ENCODE measurements around the gene ROGDI.

The ROGDI gene, protein sequence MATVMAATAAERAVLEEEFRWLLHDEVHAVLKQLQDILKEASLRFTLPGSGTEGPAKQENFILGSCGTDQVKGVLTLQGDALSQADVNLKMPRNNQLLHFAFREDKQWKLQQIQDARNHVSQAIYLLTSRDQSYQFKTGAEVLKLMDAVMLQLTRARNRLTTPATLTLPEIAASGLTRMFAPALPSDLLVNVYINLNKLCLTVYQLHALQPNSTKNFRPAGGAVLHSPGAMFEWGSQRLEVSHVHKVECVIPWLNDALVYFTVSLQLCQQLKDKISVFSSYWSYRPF

DNA sequence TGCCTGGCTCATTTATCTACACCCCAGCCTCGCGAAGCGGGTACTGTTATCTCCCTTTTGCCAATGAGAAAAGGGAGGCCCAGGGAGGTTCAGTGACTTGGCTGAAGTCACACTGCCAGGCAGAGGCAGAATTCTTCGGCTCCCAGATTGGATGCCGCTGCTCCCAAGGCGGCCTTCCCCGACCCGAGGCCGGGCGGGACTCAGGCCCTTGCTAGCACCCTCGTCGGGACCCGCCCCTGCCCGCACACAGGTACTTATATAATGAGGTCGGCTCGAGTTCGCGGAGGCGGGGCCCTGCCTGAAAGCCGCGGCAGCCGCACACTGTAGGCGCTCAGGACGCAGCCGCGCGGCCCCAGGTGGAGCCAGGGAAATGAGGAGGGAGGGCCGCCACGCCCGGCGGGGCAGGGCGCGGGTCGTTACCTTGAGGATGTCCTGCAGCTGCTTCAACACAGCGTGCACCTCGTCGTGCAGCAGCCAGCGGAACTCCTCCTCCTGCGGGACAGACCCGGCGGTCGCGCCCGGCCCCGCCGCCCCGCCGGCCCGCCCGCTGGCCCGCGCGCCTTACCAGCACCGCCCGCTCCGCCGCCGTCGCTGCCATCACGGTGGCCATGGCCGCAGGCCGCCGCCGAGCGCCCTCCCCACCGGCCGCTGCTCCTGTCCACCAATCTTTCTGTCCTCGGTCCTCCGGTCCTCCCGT lies at the start of gene ROGDI:
Gene ROGDI, minus strand, starts transcription at position 672 of the 697 bp plus-strand sequence. Its CDS starts 62 bp downstream, at position 610.
- DNase-seq (ENCODE audit: low spot score), result peak; percentile 62

DNA sequence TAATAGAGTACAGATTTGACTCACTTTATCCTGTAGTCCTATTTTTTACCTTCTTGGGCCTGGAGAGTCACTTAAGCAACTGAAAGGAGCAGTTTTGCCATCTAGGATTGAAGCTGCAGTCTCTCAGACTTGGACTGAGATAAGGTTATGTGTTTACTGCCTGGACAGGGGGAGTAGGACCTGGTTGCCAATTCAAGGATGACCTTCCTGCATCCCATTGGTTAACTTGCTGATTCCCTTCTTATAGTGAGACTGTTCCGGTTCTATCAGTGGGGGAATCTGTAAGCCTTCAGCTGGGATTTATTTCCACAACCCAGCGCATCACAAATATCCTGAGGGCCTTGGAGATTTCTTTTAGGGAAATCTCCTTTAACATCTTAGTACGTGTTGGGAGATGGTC lies 47.8 kb upstream of the ROGDI start:
- DNase-seq (ENCODE audit: low spot score), result no peak

DNA sequence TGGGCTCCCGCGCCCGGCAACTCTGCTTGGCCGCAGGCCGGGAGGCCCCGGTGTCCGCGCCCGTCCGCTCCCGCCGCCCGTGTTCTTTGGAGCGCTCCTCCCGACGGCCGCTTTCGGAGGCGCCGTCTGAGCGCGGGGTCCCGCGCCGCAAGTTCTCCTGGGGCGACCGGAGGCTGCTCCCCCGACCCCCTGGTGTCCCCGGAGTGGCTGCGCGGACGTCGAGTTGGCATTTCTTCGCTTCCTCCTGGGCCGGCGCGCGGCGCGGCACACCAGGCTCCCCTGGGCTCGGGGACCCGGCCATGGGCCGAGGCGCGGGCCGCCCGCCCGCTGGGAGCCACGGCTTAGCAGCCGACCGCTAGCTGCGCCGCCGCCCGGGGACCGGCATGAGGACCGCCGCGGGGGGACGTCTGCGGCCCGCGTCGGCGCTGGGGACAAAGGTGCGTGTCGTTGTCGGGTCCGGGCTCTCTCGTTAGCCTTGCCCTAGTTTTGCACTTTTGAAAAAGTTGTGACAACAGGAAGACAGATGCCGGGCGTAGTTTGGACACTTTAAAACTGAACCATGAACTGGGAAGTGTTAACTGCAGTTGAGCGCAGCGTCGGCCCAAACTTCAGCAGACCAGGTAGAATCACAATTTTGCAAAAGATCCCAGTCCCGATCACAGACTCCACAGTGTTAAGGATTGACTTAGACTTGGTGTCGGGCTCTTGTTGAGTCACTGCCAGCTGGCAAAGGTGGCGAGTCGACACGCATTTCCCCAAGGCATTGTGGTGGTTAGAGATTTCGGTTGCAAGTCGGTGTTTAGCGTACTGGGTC lies 45.5 kb upstream of the ROGDI start:
- peak; percentile 83 for DNase-seq (ENCODE audit: low spot score)

DNA sequence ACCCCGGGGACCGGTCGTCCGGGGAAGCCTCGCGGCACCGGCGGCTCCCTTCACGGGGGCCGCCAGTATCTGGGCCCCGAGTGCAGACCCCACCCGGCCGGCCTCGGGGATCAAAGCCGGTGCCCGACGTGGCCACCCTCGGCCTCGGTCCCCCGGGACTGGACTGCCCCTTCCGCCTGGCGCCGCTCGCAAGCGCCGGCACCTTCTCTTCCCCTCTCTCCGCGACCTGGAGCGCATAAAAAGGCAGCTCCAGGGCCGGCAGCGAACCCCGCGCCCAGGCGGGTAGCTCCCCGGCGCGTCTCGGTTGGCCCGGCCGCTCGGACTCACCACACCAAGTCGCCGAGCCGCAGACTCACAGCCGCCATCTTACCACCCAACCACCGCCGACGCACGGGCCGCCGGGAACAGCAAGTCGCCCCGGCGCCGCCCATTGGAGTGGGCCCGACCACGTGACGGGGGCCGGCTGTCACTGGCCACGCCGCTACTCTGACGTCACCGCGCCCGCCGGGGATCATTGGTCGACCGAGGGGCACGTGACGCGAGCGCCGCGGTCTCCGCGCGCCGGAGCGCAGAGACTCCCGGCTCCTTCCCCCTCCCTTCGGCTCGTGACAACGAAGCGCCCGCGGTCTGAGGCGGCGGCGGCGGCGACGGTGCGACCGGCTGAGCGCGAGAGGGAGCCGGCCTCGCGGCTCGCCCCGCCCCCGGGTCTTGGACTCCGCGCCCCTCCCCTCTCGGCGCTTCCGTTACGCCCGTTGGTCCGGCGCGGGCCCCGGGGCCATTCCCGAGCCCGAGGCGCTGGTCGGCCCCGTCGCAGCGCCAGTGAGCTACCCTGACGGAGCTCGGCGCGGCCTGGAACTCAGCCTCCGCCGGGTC lies 44.7 kb upstream of the ROGDI start, which contains the start of the genes GLYR1 and UBN1:
Gene GLYR1, minus strand, starts transcription at position 388 of the 873 bp plus-strand sequence. Its CDS starts 23 bp downstream, at position 365.
Gene UBN1, plus strand, starts transcription at position 581 of the 873 bp plus-strand sequence. CDS start 5,437 bp downstream, outside the sequence.
- DNase-seq (ENCODE audit: low spot score), result peak; percentile 96

DNA sequence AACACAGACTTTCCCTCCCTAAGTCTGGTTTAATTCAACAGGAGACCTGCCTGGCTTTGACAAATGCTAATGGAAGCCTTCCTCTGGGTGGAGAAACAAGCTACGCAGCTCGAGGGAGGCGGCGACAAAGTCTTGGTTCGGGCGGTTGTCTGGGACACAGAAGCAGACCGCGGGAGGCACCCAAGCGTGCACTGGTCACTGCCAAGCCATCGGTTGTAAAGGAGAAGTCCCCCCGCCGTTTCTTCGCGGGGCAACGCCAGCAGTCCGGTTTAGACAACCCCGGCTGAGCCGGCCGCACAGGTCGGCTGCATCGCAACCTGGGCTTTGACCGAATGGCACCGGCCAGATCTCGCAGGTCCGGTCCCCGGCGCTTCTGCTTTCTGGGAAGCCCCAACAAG lies 44.1 kb upstream of the ROGDI start:
- peak; percentile 63 for DNase-seq (ENCODE audit: low spot score)

DNA sequence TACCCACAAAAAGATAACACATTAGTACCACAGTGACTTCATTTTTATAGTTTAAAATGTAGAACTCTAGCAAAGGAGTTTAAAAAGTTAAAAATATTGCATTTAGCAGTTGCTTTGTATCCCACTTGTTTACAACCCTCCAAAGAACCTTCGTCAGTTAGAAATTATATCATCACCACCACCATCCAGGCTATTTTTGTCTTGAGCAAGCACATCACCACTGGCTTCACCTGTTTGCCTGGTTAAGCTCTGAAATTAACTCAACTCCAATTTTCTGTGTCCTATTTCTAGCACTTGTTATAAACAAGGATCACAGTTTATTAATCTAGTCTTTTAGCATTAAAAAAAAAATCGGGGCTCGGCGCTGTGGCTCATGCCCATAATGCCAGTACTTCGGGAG lies 38.6 kb upstream of the ROGDI start:
- DNase-seq (ENCODE audit: low spot score), result no peak

DNA sequence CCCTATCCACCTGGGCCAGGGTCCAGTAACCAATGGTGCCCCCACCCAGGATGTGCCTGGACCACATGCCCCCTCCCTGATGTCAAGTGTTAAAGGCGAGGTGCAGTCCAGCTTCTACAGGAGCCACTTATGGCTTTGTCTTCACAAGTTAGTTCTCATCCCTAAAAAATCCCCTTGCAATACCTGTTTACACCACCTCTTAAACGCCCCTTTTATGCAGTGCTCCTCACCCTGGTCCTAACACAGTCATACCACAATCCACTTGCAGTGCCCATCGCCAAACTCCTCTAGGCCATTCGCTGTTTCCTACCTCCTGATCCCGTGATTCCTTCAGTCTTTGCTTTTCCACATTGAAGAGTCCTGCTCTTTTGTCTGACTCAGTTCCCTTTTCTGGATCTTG lies 37.5 kb upstream of the ROGDI start:
- no peak for DNase-seq (ENCODE audit: low spot score)

DNA sequence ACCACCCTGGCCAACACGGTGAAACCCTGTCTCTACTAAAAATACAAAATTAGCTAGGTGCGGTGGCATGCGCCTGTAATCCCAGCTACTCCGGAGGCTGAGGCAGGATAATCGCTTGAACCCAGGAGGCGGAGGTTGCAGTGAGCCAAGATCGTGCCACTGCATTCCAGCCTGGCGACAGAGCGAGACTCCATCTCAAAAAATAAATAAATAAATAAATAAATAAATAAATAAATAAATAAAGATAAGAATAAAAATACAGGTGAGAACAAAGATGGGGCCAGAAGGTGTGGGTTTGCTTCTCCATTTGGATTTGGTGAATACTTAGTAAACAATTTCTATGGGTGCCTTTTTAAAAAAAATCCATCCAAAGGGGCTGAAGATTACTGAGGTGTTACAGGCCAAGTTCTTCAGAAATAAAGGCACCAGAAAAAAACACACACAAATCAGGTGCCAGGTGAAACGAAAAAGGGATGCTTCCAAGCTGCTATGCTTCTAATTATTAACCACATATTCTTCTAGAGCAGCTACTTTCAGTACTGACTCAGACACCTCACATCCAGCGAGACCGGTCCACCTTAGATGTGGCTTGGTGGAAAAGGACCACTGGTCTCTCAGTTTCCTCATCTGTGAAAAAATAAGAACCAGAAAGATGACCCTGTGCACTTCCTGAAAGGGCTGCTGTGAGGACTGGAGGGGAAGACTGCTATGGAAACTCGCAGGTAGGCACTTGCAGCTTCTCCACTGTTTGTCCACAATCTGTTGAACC lies 35.5 kb upstream of the ROGDI start:
- no peak for DNase-seq (ENCODE audit: low spot score)

DNA sequence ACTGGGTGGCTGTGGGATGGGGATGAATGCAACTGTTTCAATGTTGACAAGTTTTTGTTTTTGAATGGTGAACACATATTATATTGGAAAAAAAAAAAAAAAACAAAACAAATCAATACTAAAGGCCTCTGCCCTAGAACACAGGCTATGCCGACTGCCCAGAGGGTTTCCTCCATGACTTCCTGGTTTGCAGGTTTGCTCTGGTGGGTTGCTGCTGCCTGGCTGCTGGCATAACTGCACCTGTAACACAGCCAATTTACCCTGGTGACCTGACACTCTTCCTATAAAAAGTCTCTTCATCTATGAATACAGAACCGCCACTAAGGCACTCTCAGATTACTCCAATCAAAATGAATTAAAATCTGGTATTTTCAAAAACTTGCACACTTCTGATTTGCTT lies 34.3 kb upstream of the ROGDI start:
- DNase-seq (ENCODE audit: low spot score), result no peak

DNA sequence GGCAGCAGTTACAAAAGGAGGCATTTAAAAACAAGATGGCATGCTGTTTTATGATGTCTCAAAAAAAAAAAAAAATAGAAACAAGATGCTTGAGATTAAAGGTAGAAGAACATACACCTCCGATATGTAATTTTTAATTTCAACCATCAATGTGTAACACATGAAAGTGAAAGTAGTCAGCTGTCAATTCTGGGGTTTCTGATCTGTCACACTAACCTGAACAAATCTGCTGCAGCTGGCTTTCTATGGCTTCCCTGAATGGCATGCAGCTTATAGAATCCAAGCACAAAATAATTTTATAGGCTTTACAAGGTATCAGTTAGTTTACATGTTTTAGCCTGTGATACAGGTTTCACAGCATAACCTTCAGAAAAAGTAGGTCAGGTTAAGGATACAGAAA lies 31.2 kb upstream of the ROGDI start:
- DNase-seq (ENCODE audit: low spot score), result no peak

DNA sequence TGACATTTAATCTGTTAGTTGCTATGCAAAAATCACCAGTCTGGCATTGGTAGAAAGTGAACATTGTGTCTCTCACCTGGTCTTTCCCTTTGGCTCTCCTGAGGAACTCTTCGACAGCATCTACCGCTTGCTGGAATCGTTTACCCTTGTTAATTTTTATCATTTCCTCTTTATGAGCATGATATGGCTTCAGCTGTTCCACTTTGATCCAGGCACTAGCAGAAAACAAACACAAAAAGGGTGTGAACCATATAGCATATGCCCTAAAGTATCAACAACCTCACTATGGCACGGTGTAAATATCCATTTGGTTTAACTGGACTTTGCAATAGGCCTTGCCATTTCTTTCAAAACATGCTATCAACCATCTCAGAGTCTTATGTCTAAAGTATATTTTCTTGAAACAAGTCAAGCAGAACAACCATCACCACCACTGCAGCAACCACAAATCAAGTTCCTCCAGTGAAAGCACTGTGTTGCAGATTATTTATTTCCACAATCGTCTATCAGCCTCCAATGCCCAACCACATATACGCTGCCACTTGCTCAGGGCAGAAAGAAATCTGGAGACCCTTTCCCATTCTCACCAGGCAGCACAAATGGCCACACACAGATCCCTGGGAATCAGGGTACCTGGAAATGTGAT lies 30.4 kb upstream of the ROGDI start:
- no peak for DNase-seq (ENCODE audit: low spot score)

DNA sequence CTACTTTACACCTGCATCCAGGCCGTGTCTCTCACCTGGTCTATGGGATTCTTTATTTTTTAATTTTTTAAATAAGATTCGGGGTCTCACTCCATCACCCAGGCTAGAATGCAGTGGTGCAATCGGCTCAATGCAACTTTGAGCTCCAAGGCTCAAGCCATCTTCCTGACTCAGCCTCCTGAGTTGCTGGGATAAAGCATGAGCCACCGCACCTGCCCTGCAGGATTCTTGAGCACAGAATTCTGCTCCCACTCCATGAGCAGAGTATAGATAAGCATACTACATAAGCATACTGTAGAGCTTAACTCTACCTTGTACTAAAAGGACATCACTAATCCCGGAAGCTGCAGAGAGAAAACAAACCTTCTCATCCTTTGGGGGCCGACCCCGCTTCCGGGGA lies 29.2 kb upstream of the ROGDI start:
- DNase-seq (ENCODE audit: low spot score), result no peak

DNA sequence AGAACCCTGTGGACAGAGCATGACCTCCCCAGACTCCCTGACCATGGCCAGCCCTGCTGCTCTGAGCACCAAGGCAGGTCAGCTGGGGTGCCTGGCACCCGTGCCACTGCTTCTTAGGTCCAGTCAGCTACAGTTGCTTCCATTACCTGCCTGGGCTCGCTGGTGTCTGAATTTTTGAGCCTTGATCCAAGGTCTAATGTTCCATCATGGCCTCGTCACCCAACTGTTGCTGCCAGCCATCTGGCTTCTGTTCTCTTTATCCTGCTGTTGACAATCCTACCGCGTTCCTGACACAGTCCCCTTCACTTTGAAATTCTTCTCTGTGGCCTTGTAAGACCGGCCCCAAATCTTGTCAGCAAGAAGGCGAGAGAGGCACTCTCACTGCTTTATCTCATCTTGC lies 28.0 kb upstream of the ROGDI start:
- no peak for DNase-seq (ENCODE audit: low spot score)

DNA sequence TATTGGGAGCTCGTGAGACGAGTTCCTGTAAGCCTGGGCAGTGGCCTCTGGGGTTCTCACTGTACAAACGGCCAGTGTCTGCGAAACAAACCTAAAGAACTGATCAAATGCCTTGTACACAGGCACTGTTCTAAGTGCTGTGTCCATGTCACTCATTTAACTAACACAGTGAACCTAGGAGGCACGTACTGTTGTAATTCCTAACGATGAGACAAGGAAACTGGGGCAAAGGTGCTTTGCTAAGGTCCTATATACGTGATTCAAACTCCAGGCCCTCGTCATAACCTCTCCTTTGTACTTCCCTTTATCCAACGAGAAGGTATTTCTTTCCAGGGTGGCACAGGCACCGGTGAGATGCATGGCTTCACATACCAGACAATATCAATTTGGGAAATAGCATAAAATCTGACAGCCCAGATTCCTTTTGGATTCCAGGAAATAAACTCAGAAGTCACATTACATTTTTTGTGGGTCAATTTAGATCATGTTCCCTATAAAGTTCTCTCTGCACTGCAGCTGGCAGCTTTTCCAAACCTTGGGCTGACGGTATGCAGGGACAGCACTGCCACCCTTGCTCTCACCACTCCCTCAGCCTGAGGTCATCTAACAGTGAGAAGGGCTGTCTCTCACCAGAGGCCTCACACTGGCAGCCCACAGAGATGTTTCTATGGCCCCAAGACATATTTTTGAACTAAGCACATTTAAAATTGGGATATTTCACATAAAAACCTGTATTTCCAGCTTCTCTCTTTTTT lies 26.3 kb upstream of the ROGDI start:
- DNase-seq (ENCODE audit: low spot score), result no peak

DNA sequence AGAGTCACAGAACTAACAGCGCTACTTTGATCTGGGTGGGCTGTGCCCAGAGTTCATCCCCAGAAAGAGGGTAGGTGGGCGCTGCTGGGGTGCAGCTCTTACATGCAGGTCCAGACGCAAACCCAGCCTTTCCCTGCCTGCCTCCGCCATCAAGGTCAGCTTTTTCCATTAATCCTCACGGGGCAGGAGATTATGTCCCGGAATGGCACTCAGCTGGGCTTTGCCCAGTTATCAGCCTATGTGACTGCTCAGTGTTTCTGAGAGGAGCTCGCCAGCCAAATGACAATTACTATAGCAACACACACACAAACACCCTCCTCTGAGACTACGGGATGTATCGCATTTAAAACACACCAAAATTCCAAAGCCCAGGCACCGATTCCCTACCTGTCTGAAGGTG lies 24.5 kb upstream of the ROGDI start:
- no peak for DNase-seq (ENCODE audit: low spot score)

DNA sequence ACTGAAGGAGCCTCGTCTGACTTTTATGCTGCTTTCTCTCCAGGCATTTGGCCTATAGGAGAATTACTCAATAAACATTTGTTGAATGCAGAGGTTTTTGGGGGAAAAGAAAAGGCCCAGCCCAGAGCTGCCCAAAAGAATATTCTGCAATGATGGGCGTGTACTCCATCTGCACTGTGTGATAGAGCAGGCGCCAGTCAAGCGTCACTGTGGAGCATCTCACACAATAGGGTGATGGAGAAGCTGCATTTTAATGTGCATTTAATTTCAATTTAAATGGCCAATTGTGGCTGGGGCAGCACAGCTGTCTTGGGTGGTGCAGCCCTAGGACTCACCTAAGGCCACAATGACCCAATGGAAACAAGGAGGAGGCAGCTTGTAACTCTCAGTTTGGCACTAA lies 24.1 kb upstream of the ROGDI start:
- no peak for DNase-seq (ENCODE audit: low spot score)

DNA sequence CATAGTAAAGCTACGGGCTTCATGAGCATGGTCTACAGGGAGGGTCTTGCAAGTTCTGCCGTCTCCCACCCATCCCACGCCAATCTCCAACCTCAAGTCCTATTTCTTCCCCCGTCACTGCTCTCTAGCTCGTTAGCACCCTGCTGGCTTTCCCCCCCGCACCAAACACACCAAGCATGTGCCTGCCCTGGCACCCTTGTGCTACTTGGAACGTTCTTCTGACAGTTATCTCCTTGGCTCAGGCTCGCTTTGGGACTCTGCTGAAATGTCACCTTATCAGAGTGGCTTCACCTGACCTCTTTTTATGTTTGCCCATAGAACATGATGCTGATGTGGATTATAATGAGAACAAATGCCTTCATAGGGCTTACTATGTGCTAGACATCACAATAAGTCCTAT lies 22.8 kb upstream of the ROGDI start:
- DNase-seq (ENCODE audit: low spot score), result no peak

DNA sequence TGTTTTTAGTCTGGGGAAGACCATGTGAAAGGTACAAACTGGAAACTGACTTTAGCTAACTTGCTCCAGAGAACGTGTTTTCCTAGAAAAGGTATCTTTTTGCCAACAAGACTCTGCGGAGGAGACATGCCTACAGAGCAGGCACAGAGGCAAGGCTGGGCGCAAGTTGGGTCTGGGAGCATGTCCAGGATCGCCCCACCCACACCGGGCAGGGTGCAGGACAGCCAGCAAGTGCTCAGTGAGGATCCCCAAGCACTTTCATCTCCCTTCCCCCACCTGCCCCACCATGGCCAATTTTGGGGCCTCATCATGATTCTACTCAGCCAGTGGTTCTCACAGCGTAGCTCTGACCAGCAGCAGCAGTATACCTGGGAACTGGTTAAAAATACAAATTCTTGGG lies 18.2 kb upstream of the ROGDI start:
- DNase-seq (ENCODE audit: low spot score), result no peak

DNA sequence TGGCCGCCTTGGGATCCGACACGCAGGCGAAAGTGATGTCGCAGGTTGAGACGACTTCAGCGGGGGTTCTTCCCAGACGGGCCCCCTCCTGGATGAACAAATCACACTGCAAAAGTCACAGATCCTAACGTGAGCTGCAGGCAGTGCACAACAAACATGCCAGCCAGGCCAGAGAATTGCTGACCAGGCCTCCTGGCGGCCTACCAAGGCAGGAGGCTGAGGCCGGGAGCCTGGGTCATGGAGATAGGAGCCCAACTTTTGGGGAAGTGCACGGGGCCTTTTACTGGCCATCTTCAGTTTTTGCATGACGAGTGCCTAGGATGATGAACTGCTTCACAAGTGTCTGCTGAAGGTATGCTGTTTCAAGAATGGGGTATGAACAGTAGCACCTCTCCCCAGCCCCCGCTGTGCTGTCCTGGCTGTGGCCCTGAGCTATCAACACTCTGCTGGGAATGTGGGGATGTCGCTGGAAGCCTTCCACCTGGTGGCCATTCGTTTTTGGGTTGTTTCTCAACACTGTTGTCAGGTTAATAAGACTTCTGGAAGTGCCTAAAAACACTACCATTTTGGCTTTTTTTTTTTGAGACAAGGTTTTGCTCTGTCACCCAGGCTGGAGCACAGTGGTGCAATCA lies 12.2 kb upstream of the ROGDI start:
- DNase-seq (ENCODE audit: low spot score), result no peak
